Thyroid gland (tissue), 4 donors: Measurements from ENCODE around the gene SPG21.

Source experiments
- CTCF ChIP-seq, 6 experiments: fragments of 200-600 bp in 3 of 6; fragments of 450-650 bp in 3 of 6; sonication (generic) in 3 of 6; IDR thresholded peaks; one replicate each; pipeline ENCODE4 v1.5.1; 2016 to 2019; ENCODE audit warnings: antibody characterized with exemption in 6 of 6, mild to moderate bottlenecking in 2 of 6, inconsistent platforms in 1 of 6, moderate library complexity in 1 of 6
- POLR2A ChIP-seq, 2 donors: fragments of 450-650 bp; IDR thresholded peaks; one replicate each; pipeline ENCODE4 v1.6.1; 2017; ENCODE audit warnings: antibody characterized with exemption in 2 of 2, mild to moderate bottlenecking in 2 of 2, moderate library complexity in 1 of 2

GRCh38 chr15:64951777-64952418 is 37.8 kb downstream of the SPG21 start:
- no peak for TF ChIP-seq POLR2A (IDR thresholded peaks at IDR 0.05)
- no peak for TF ChIP-seq CTCF (IDR thresholded peaks at IDR 0.05)
